H1 (cell line): ENCODE data around the gene FIG4. TPM values are rescaled to one million over a fixed set of nuclear protein-coding genes. Genes with fewer than 3 reads are reported as not detected.

Source experiments
- CTCF ChIA-PET: fragments of 300-600 bp; sonication (Branson Sonifier 250); formaldehyde crosslinking; loops from one replicate; lab custom pipeline; 2021; ENCODE audit not compliant: partially characterized antibody; lab: Charles Lee
- POLR2A ChIA-PET: fragments of 300-600 bp; sonication (Branson Sonifier 250); formaldehyde crosslinking; loops from one replicate; lab custom pipeline; 2021; ENCODE audit warnings: inconsistent platforms; ENCODE audit not compliant: partially characterized antibody; lab: Charles Lee
- DNase-seq, 2 experiments: peaks; one replicate each; pipeline versions ENCODE4 v3.0.0 to v3.0.0-alpha.2; 2010 to 2022; ENCODE audit warnings: low spot score in 2 of 2, low read depth in 1 of 2, mixed read lengths in 1 of 2
- FAIRE-seq: peaks from 2 replicates; lab custom pipeline; 2011; peaks lifted over from hg19 to GRCh38; lab: Jason Lieb, UNC
- H2AFZ ChIP-seq: 2 replicates; pipeline ENCODE4 v1.8.1; 2012; ENCODE audit warnings: low read length, inconsistent platforms
- H2AK5ac ChIP-seq: 2 replicates; pipeline ENCODE4 v1.6.1; 2013; ENCODE audit warnings: low read depth, low read length
- H2BK120ac ChIP-seq: replicated peaks from 2 replicates; pipeline ENCODE3; 2013; ENCODE audit warnings: low read depth, low read length, inconsistent platforms
- H2BK12ac ChIP-seq: 2 replicates; pipeline ENCODE4 v1.6.1; 2013; ENCODE audit warnings: low read depth, low read length
- H2BK15ac ChIP-seq: 2 replicates; pipeline ENCODE4 v1.6.1; 2013; ENCODE audit warnings: low read length
- H2BK20ac ChIP-seq: 2 replicates; pipeline ENCODE4 v1.6.1; 2013; ENCODE audit warnings: low read length
- H2BK5ac ChIP-seq: 2 replicates; pipeline ENCODE4 v1.6.1; 2013; ENCODE audit warnings: low read depth, low read length
- H3K14ac ChIP-seq: 2 replicates; pipeline ENCODE4 v1.6.1; 2013; ENCODE audit warnings: inconsistent platforms; ENCODE audit not compliant: insufficient read length
- H3K18ac ChIP-seq: 2 replicates; pipeline ENCODE4 v1.6.1; 2013; ENCODE audit warnings: low read length; ENCODE audit errors: extremely low read depth
- H3K23ac ChIP-seq: 2 replicates; pipeline ENCODE4 v1.6.1; 2013; ENCODE audit warnings: inconsistent platforms; ENCODE audit not compliant: insufficient read length
- H3K23me2 ChIP-seq: 2 replicates; pipeline ENCODE4 v1.6.1; 2013; ENCODE audit warnings: low read depth, low read length
- H3K27ac ChIP-seq: 2 replicates; pipeline ENCODE4 v1.6.1; 2011; ENCODE audit warnings: low read depth, low read length, inconsistent platforms
- H3K27me3 ChIP-seq, 4 experiments: replicated peaks in 1 of 4; 1 replicate in 1 of 4; 2 replicates in 3 of 4; pipeline versions ENCODE4 v1.6.1 to v1.8.1; 2011 to 2013; ENCODE audit warnings: low read length in 3 of 4, mild to moderate bottlenecking in 3 of 4, inconsistent platforms in 2 of 4, mixed read lengths in 2 of 4, moderate library complexity in 1 of 4; ENCODE audit not compliant: control insufficient read depth in 3 of 4, insufficient read depth in 3 of 4; ENCODE audit errors: extremely low read depth in 1 of 4
- H3K36me3 ChIP-seq, 4 experiments: 2 replicates each; pipeline versions ENCODE4 v1.6.1 to v1.8.1; 2011 to 2013; ENCODE audit warnings: mild to moderate bottlenecking in 4 of 4, low read length in 3 of 4, moderate library complexity in 2 of 4, control low read depth in 1 of 4, inconsistent platforms in 1 of 4; ENCODE audit not compliant: insufficient read depth in 4 of 4, control insufficient read depth in 2 of 4
- H3K4ac ChIP-seq: replicated peaks from 2 replicates; pipeline ENCODE3; 2013; ENCODE audit warnings: low read length, low read depth, mixed read lengths, inconsistent platforms; ENCODE audit not compliant: insufficient read length
- H3K4me1 ChIP-seq, 4 experiments: replicated peaks in 1 of 4; 1 replicate in 1 of 4; 2 replicates in 3 of 4; pipeline versions ENCODE4 v1.6.1 to v1.8.1; 2011 to 2013; ENCODE audit warnings: low read length in 3 of 4, inconsistent platforms in 2 of 4, mixed read lengths in 1 of 4; ENCODE audit not compliant: insufficient read depth in 4 of 4, control insufficient read depth in 3 of 4
- H3K4me2 ChIP-seq, 2 experiments: 2 replicates each; pipeline versions ENCODE4 v1.6.1 to v1.8.1; 2011 to 2013; ENCODE audit warnings: low read depth in 2 of 2, low read length in 2 of 2, control low read depth in 1 of 2, inconsistent platforms in 1 of 2, mild to moderate bottlenecking in 1 of 2; ENCODE audit not compliant: insufficient read depth in 1 of 2
- H3K4me3 ChIP-seq, 4 experiments: fragments of 200-600, 300-600 bp in 1 of 4; sonication (generic), shearing (Covaris generic), sonication (Bioruptor Twin) in 1 of 4; 2 replicates each; pipeline versions ENCODE4 v1.5.1 to v1.8.1; 2011 to 2016; ENCODE audit warnings: low read length in 4 of 4, low read depth in 3 of 4, control low read depth in 2 of 4, inconsistent platforms in 2 of 4, mild to moderate bottlenecking in 2 of 4, mixed read lengths in 1 of 4, moderate library complexity in 1 of 4; ENCODE audit not compliant: insufficient read depth in 2 of 4; ENCODE audit errors: extremely low read depth in 1 of 4
- H3K56ac ChIP-seq: replicated peaks from 2 replicates; pipeline ENCODE3; 2013; ENCODE audit warnings: low read depth, mild to moderate bottlenecking, mixed read lengths, low read length, inconsistent platforms; ENCODE audit not compliant: insufficient read length
- H3K79me1 ChIP-seq: 2 replicates; pipeline ENCODE4 v1.6.1; 2013; ENCODE audit warnings: low read depth, low read length, control low read depth
- H3K79me2 ChIP-seq, 2 experiments: 2 replicates each; pipeline versions ENCODE4 v1.6.1 to v1.8.1; 2012 to 2013; ENCODE audit warnings: low read length in 2 of 2, mild to moderate bottlenecking in 2 of 2, inconsistent platforms in 1 of 2; ENCODE audit not compliant: insufficient read depth in 2 of 2, control insufficient read depth in 1 of 2
- H3K9ac ChIP-seq, 4 experiments: replicated peaks in 1 of 4; 1 replicate in 1 of 4; 2 replicates in 3 of 4; pipeline versions ENCODE4 v1.6.1 to v1.8.1; 2011 to 2013; ENCODE audit warnings: low read depth in 3 of 4, low read length in 3 of 4, control low read depth in 2 of 4, mild to moderate bottlenecking in 2 of 4, moderate library complexity in 2 of 4, inconsistent platforms in 1 of 4; ENCODE audit errors: extremely low read depth in 1 of 4
- H3K9me3 ChIP-seq, 2 experiments: 2 replicates each; pipeline versions ENCODE4 v1.6.1 to v1.8.1; 2012 to 2013; ENCODE audit warnings: mild to moderate bottlenecking in 2 of 2, moderate library complexity in 2 of 2, control low read depth in 1 of 2, inconsistent platforms in 1 of 2, low read depth in 1 of 2, low read length in 1 of 2, mixed read lengths in 1 of 2; ENCODE audit not compliant: insufficient read depth in 2 of 2
- H4K20me1 ChIP-seq, 2 experiments: replicated peaks in 1 of 2; 2 replicates each; pipeline versions ENCODE3 to v1.8.1; 2011 to 2013; ENCODE audit warnings: inconsistent platforms in 2 of 2, low read length in 2 of 2, mild to moderate bottlenecking in 1 of 2; ENCODE audit not compliant: insufficient read depth in 2 of 2, control insufficient read depth in 1 of 2
- H4K5ac ChIP-seq: 2 replicates; pipeline ENCODE4 v1.6.1; 2013; ENCODE audit warnings: low read length, low read depth, mixed read lengths, inconsistent platforms; ENCODE audit not compliant: insufficient read length
- H4K8ac ChIP-seq: 2 replicates; pipeline ENCODE4 v1.8.0; 2013; ENCODE audit warnings: mild to moderate bottlenecking, moderate library complexity, low read length, inconsistent platforms; ENCODE audit not compliant: insufficient read depth; ENCODE audit errors: extremely low read depth
- H4K91ac ChIP-seq: replicated peaks from 2 replicates; pipeline ENCODE3; 2013; ENCODE audit warnings: low read length, mixed read lengths, inconsistent platforms; ENCODE audit not compliant: insufficient read length
- ASH2L ChIP-seq: fragments of 200-600, 300-600 bp; sonication (generic); IDR thresholded peaks from one replicate; pipeline ENCODE4 v1.7.1; 2017; ENCODE audit warnings: low read length
- BACH1 ChIP-seq: IDR thresholded peaks from 2 replicates; pipeline ENCODE4 v1.6.1; 2012; ENCODE audit warnings: low read length, improper control_type of control experiment
- CHD1 ChIP-seq: IDR thresholded peaks from 2 replicates; pipeline ENCODE4 v1.6.1; 2012; ENCODE audit warnings: low read depth, low read length, improper control_type of control experiment
- HDAC6 ChIP-seq: IDR thresholded peaks from one replicate; pipeline ENCODE4 v1.7.1; 2012; ENCODE audit warnings: low read depth, mild to moderate bottlenecking, inconsistent platforms, low read length, moderate library complexity
- JUND ChIP-seq: IDR thresholded peaks from 2 replicates; pipeline ENCODE4 v1.6.1; 2011; ENCODE audit warnings: mild to moderate bottlenecking, improper control_type of control experiment, low read length
- KDM4A ChIP-seq: IDR thresholded peaks from one replicate; pipeline ENCODE4 v1.7.1; 2012; ENCODE audit warnings: low read depth, mild to moderate bottlenecking, moderate library complexity, low read length, inconsistent platforms; ENCODE audit not compliant: severe bottlenecking
- KDM5A ChIP-seq: fragments of 200-600 bp; IDR thresholded peaks from 2 replicates; pipeline ENCODE4 v1.7.1; 2012; ENCODE audit warnings: mild to moderate bottlenecking, low read length, inconsistent platforms, mixed read lengths
- NRF1 ChIP-seq: IDR thresholded peaks from 2 replicates; pipeline ENCODE4 v1.6.1; 2011; ENCODE audit warnings: mild to moderate bottlenecking, low read depth, low read length, improper control_type of control experiment
- POLR2AphosphoS5 ChIP-seq: IDR thresholded peaks from 2 replicates; pipeline ENCODE4 v1.6.1; 2011; ENCODE audit warnings: low read depth, low read length
- RBBP5 ChIP-seq: IDR thresholded peaks from 2 replicates; pipeline ENCODE4 v1.7.1; 2012; ENCODE audit warnings: low read depth, mild to moderate bottlenecking, inconsistent platforms, low read length, moderate library complexity, borderline replicate concordance
- SP1 ChIP-seq: IDR thresholded peaks from 2 replicates; pipeline ENCODE4 v1.6.1; 2011; ENCODE audit warnings: low read depth, low read length
- TAF1 ChIP-seq: IDR thresholded peaks from 2 replicates; pipeline ENCODE4 v1.6.1; 2011; ENCODE audit warnings: mild to moderate bottlenecking, low read depth, low read length
- TBP ChIP-seq: IDR thresholded peaks from 2 replicates; pipeline ENCODE4 v1.6.1; 2011; ENCODE audit warnings: low read depth, low read length, improper control_type of control experiment
- WGBS, 2 experiments: shearing (Covaris generic) in 1 of 2; methylation state at CpG; one replicate each; pipeline versions ENCODE4 v1.1.6 to v1.1.7; 2013 to 2015; ENCODE audit warnings: low lambda C conversion rate in 2 of 2, mixed read lengths in 2 of 2, inconsistent platforms in 1 of 2, low coverage in 1 of 2, missing lambda C conversion rate in 1 of 2; ENCODE audit not compliant: insufficient replicate concordance in 2 of 2, insufficient coverage in 1 of 2, insufficient read length in 1 of 2; ENCODE audit errors: extremely low coverage in 1 of 2, missing lambda C conversion rate in 1 of 2; 5-methylcytosine and 5-hydroxymethylcytosine counted together
- polyA plus RNA-seq, 7 experiments: library from polyadenylated mRNA; depleted of rRNA in 3 of 7; stranded (reverse) in 5 of 7; unstranded in 2 of 7; fragments of >200 nt in 5 of 7; fragments of 200-250 nt in 2 of 7; gene quantifications; 1 replicate in 5 of 7; 2 replicates in 1 of 7; 4 replicates in 1 of 7; pipeline versions ENCODE4 v1.2.1 to v1.2.3, GENCODE V29; 2011 to 2013; ENCODE audit warnings: missing spikeins in 2 of 7, mixed read lengths in 2 of 7
- total RNA-seq: library from RNA; stranded (reverse); fragmentation: NEBNext Ultra II Directional; extraction: Animal tissue kit (Norgen Biotek cat#: 25700); gene quantifications from 2 replicates; pipeline ENCODE4 v1.2.1, GENCODE V29; 2021
- TF ChIP-seq, protein P1 (sequence below): IDR thresholded peaks from 2 replicates; pipeline ENCODE4 v1.6.1; 2012; ENCODE audit warnings: inconsistent platforms

FIG4 gene
- total and polyA plus RNA-seq, 2 of the 8 experiments (the other 6 are each of a cell fraction or from before 2014, with no cell fraction given) = 11.8 to 21.9 TPM

DNA sequence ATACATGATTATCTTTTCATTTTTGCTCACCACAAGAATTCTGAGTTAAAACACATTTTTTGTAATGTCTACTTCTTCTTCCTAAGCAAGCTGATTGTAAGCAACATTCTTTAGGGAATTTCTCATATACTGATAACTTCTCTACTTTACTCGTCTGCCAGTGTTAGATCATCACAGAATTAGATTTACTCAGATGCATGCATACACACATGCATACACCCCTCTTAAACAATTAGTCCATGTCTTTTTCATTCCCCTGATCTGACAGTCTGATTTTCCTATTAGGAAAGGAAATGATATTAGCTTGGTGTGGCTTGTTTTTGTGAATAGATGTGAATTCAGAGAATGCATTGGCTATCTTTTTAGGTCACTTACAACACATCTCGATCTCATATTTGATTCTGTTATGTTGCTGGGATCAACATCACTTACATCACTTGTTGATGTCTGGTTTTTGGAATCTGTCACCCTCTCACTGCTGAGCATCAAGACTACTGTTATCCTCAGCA lies 91.4 kb downstream of the FIG4 start:
- POLR2A ChIA-PET = no interaction called here
- TF ChIP-seq KDM4A = no peak
- TF ChIP-seq BACH1 = no peak
- TF ChIP-seq ASH2L = no peak
- no peak for TF ChIP-seq TAF1
- no peak for TF ChIP-seq RBBP5
- no peak for TF ChIP-seq NRF1
- no peak for TF ChIP-seq SP1
- TF ChIP-seq, protein P1, sequence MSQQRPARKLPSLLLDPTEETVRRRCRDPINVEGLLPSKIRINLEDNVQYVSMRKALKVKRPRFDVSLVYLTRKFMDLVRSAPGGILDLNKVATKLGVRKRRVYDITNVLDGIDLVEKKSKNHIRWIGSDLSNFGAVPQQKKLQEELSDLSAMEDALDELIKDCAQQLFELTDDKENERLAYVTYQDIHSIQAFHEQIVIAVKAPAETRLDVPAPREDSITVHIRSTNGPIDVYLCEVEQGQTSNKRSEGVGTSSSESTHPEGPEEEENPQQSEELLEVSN = no peak
- TF ChIP-seq HDAC6 = no peak
- no peak for TF ChIP-seq KDM5A
- TF ChIP-seq CHD1 = no peak
- no peak for TF ChIP-seq POLR2AphosphoS5
- no peak for TF ChIP-seq JUND
- no peak for TF ChIP-seq TBP

More for the DNA sequence above, 91.4 kb downstream of the FIG4 start:
- WGBS, 2 experiments = 95% methylated on average over 2 of the region's 2 CpGs; no CpG with 5 or more reads in 1 of the 2 experiments
- no peak overlapping the region for H3K18ac ChIP-seq
- H2BK5ac ChIP-seq = no peak overlapping the region
- no peak overlapping the region for H3K27ac ChIP-seq
- H4K5ac ChIP-seq = no peak overlapping the region
- peaks cover 0 to 12% (median 0%) of the 10 kb centered on the region in 4 experiments; a peak in 1 of 8 replicates for H3K36me3 ChIP-seq
- H2AK5ac ChIP-seq = no peak overlapping the region
- no peaks in the 10 kb centered on the region for H3K23me2 ChIP-seq
- H2BK15ac ChIP-seq = no peak overlapping the region
- H3K9me3 ChIP-seq = no peaks in the 10 kb centered on the region
- no peak overlapping the region for H4K8ac ChIP-seq
- no peak overlapping the region for H3K4ac ChIP-seq
- H2BK20ac ChIP-seq = no peak overlapping the region
- H3K27me3 ChIP-seq = no peaks in the 10 kb centered on the region
- H4K20me1 ChIP-seq = no peaks in the 10 kb centered on the region
- no peak overlapping the region for H3K23ac ChIP-seq
- no peak overlapping the region for H2BK120ac ChIP-seq
- no peak overlapping the region for H3K56ac ChIP-seq
- H4K91ac ChIP-seq = no peak overlapping the region
- FAIRE-seq = no peak
- no peak overlapping the region for H3K4me2 ChIP-seq
- no peak overlapping the region for H3K9ac ChIP-seq
- no peak overlapping the region for H2AFZ ChIP-seq
- no peaks in the 10 kb centered on the region for H3K79me2 ChIP-seq
- no peak overlapping the region for H2BK12ac ChIP-seq
- H3K4me1 ChIP-seq = no peaks in the 10 kb centered on the region
- DNase-seq = no peak
- CTCF ChIA-PET = interaction anchor here (0.7 to 10.1 kb wide), 53 partner anchors 7 to 334 kb away, joined by 3 to 123 read pairs (median 6); no protein-coding TSS in a partner anchor
- H3K79me1 ChIP-seq = no peaks in the 10 kb centered on the region
- H3K4me3 ChIP-seq = no peak overlapping the region
- no peak overlapping the region for H3K14ac ChIP-seq
